K562 (cell line): Measurements from ENCODE around the gene RIT2. TPM values are rescaled to one million over a fixed set of nuclear protein-coding genes. Genes with fewer than 3 reads are reported as not detected.

Source experiments
- ATAC-seq: fragments of 200-7000 bp; cut with Tn5 transposase; 3 replicates; pipeline ENCODE4 v1.9.1; 2020; ENCODE audit warnings: moderate library complexity
- BruUV-seq: library from RNA; stranded (reverse); fragments of 400-500 nt; replicated peaks from 2 replicates; lab custom pipeline; 2021; lab: Mats Ljungman, UMichigan
- CTCF ChIA-PET: fragments of 300-600 bp; formaldehyde crosslinking; extraction: SDS; loops from one replicate; lab custom pipeline; 2021; ENCODE audit warnings: low intra/inter-chr PET ratio; lab: Yijun Ruan, JAX
- POLR2A ChIA-PET: fragments of 300-600, 350-650 bp; sonication (Branson Sonifier 250); formaldehyde crosslinking; extraction: SDS; loops from one replicate; lab custom pipeline; 2021; ENCODE audit warnings: antibody characterized with exemption, inconsistent platforms; lab: Yijun Ruan, JAX
- DNase-seq, 4 experiments: peaks; one replicate each; pipeline versions ENCODE4 v3.0.0 to v3.0.0-alpha.2; 2011 to 2018; ENCODE audit warnings: low spot score in 3 of 4, mixed read lengths in 3 of 4; ENCODE audit errors: extremely low read depth in 1 of 4
- FAIRE-seq: peaks from 2 replicates; lab custom pipeline; 2011; peaks lifted over from hg19 to GRCh38; lab: Jason Lieb, UNC
- H2AFZ ChIP-seq: 2 replicates; pipeline ENCODE4 v1.6.0; 2011; ENCODE audit warnings: low read depth, low read length, control low read depth, inconsistent platforms
- H3K27ac ChIP-seq: fragments of 200-600 bp; 3 replicates; pipeline ENCODE4 v1.8.0; 2011; ENCODE audit warnings: low read depth, mild to moderate bottlenecking, control low read depth, inconsistent platforms, low read length, moderate library complexity, mixed read lengths; ENCODE audit errors: extremely low read depth
- H3K27me3 ChIP-seq, 2 experiments: fragments of 300-600 bp in 1 of 2; 2 replicates in 1 of 2; 3 replicates in 1 of 2; pipeline versions ENCODE4 v1.6.0 to v1.8.0; 2011; ENCODE audit warnings: inconsistent platforms in 2 of 2, low read length in 2 of 2, mild to moderate bottlenecking in 1 of 2, mixed read lengths in 1 of 2, moderate library complexity in 1 of 2; ENCODE audit not compliant: control insufficient read depth in 2 of 2, insufficient read depth in 2 of 2
- H3K36me3 ChIP-seq: fragments of 300-600 bp; 3 replicates; pipeline ENCODE4 v1.8.0; 2011; ENCODE audit warnings: mild to moderate bottlenecking, low read length, inconsistent platforms; ENCODE audit not compliant: control insufficient read depth, insufficient read depth
- H3K4me1 ChIP-seq, 2 experiments: fragments of 200-600 bp in 1 of 2; replicated peaks in 1 of 2; 2 replicates in 1 of 2; 3 replicates in 1 of 2; pipeline versions ENCODE4 v1.5.1 to v1.8.0; 2011; ENCODE audit warnings: inconsistent platforms in 2 of 2, low read length in 2 of 2, mild to moderate bottlenecking in 1 of 2, mixed read lengths in 1 of 2, moderate library complexity in 1 of 2; ENCODE audit not compliant: control insufficient read depth in 2 of 2, insufficient read depth in 2 of 2
- H3K4me2 ChIP-seq: 2 replicates; pipeline ENCODE4 v1.6.1; 2011; ENCODE audit warnings: low read length, control low read depth, inconsistent platforms, mixed read lengths; ENCODE audit not compliant: insufficient read depth
- H3K4me3 ChIP-seq: fragments of 200-600 bp; sonication (generic), shearing (Covaris generic); 2 replicates; pipeline ENCODE4 v1.5.1; 2016; ENCODE audit warnings: control low read depth, inconsistent platforms
- H3K79me2 ChIP-seq: fragments of 200-600 bp; 3 replicates; pipeline ENCODE4 v1.8.0; 2011; ENCODE audit warnings: low read length, inconsistent platforms; ENCODE audit not compliant: control insufficient read depth, insufficient read depth
- H3K9ac ChIP-seq, 2 experiments: 2 replicates each; pipeline versions ENCODE4 v1.6.0 to v1.6.1; 2011; ENCODE audit warnings: low read depth in 2 of 2, low read length in 2 of 2, control low read depth in 1 of 2, inconsistent platforms in 1 of 2, mild to moderate bottlenecking in 1 of 2, mixed read lengths in 1 of 2; ENCODE audit not compliant: insufficient read depth in 1 of 2
- H3K9me1 ChIP-seq: one replicate; pipeline ENCODE4 v1.6.0; 2011; ENCODE audit warnings: inconsistent platforms, mild to moderate bottlenecking, low read length, moderate library complexity; ENCODE audit not compliant: control insufficient read depth, insufficient read depth
- H3K9me3 ChIP-seq: replicated peaks from 2 replicates; pipeline ENCODE4 v1.5.1; 2011; ENCODE audit warnings: low read depth, low read length, inconsistent platforms; ENCODE audit not compliant: control insufficient read depth, insufficient read depth
- H4K20me1 ChIP-seq: replicated peaks from 2 replicates; pipeline ENCODE4 v1.6.1; 2011; ENCODE audit warnings: low read length, inconsistent platforms, mixed read lengths; ENCODE audit not compliant: control insufficient read depth, insufficient read depth
- ETV5 ChIP-seq: sonication (generic); formaldehyde crosslinking; IDR thresholded peaks from 2 replicates; pipeline ENCODE4 v1.4.0; 2020; ENCODE audit warnings: low read depth, mild to moderate bottlenecking, missing genetic modification reagents
- GABPA ChIP-seq: fragments of 200-800 bp; sonication (Bioruptor generic); conservative IDR thresholded peaks from 2 replicates; pipeline ENCODE4 v1.6.1; 2016; ENCODE audit warnings: low read depth, missing genetic modification characterization, missing compliant biosample characterization
- PHTF2 ChIP-seq: fragments of 250-450 bp; sonication (Bioruptor Pico); IDR thresholded peaks from 2 replicates; pipeline ENCODE4 v1.5.0; 2021; ENCODE audit warnings: mild to moderate bottlenecking
- PPARD ChIP-seq: fragments of 250-450 bp; sonication (Bioruptor Pico); IDR thresholded peaks from 2 replicates; pipeline ENCODE4 v1.8.0; 2022; ENCODE audit warnings: inconsistent platforms, mild to moderate bottlenecking, moderate library complexity
- RHOXF2B ChIP-seq: fragments of 250-450 bp; sonication (Bioruptor Pico); conservative IDR thresholded peaks from 2 replicates; pipeline ENCODE4 v1.5.1; 2021
- TBP ChIP-seq: optimal IDR thresholded peaks from 2 replicates; pipeline ENCODE3; 2011; ENCODE audit warnings: low read depth, low read length, improper control_type of control experiment
- TOE1 ChIP-seq, 2 experiments: fragments of 450-650 bp in 1 of 2; sonication (generic) in 1 of 2; formaldehyde crosslinking in 1 of 2; IDR thresholded peaks; 2 replicates each; pipeline versions ENCODE4 v1.7.1 to v1.8.0; 2016 to 2022; ENCODE audit warnings: borderline replicate concordance in 2 of 2, mild to moderate bottlenecking in 2 of 2, antibody characterized with exemption in 1 of 2, inconsistent platforms in 1 of 2, low read depth in 1 of 2, missing genetic modification reagents in 1 of 2, moderate library complexity in 1 of 2
- ZBTB1 ChIP-seq: sonication (generic); formaldehyde crosslinking; IDR thresholded peaks from 2 replicates; pipeline ENCODE4 v1.8.1; 2023; ENCODE audit warnings: missing genetic modification reagents, low read depth, mild to moderate bottlenecking, borderline replicate concordance
- whole genome bisulfite sequencing: fragments of 100-300 bp; shearing (Covaris generic); methylation state at CpG from one replicate; pipeline ENCODE4 v1.1.6; 2016; ENCODE audit warnings: low coverage, mixed read lengths; ENCODE audit not compliant: insufficient coverage; ENCODE audit errors: missing lambda C conversion rate; 5-methylcytosine and 5-hydroxymethylcytosine counted together
- in situ Hi-C: fragments of 300-500 bp; cut with MboI; formaldehyde crosslinking; loops from 4 replicates; pipeline ENCODE4 v1.15.0; 2018; ENCODE audit warnings: inconsistent platforms, mixed read lengths
- intact Hi-C: fragments of 100-400 bp; cut with micrococcal nuclease; formaldehyde crosslinking; loops from 2 replicates; pipeline ENCODE4 v1.14.2; 2022
- polyA plus RNA-seq, 8 experiments: library from polyadenylated mRNA; depleted of rRNA in 4 of 8; stranded (reverse) in 5 of 8; unstranded in 3 of 8; fragments of >200 nt; fragmentation: Nextera tagmentation in 2 of 8; fragmentation: Illumina TruSeq in 1 of 8; extraction: Ambion mirVana in 2 of 8; extraction: Trizol in 1 of 8; gene quantifications; 2 replicates each; pipeline versions ENCODE4 v1.2.1 to v1.2.3, GENCODE V29; 2011 to 2014; ENCODE audit warnings: inconsistent platforms in 1 of 8, missing spikeins in 1 of 8
- total RNA-seq, 7 experiments: library from RNA; depleted of rRNA in 6 of 7; stranded (reverse); fragments of >200 nt in 6 of 7; fragmentation: Illumina TruSeq in 2 of 7; extraction: Trizol in 2 of 7; gene quantifications; 2 replicates each; pipeline versions ENCODE4 v1.2.1 to v1.2.3, GENCODE V29; 2011 to 2021; ENCODE audit warnings: low replicate concordance in 1 of 7

RIT2 gene
- total and polyA plus RNA-seq, 9 of the 15 experiments (the other 6 are each of a cell fraction or from before 2014, with no cell fraction given): not detected

DNA sequence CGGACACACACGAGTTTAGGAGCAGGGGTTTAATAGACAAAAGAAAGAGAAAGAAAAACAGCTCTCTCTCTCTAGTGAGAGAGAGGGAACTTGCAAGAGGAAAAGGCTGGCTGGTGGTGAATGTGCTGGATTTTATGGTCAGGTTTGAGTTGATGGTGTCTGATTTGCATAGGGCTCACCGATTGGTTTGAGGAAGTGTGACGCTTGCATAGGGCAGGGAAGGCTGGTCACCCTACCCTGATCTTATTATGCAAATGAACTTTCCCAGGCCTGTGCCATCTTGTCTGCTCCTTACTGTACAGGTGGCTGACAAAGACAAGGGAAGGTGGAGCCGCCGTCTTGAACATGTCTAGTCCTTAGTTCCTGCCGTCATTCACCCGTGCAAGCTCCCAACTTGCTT is 408.9 kb downstream of the RIT2 start (continued):
- TF ChIP-seq PPARD (no peak), TBP (no peak)

DNA sequence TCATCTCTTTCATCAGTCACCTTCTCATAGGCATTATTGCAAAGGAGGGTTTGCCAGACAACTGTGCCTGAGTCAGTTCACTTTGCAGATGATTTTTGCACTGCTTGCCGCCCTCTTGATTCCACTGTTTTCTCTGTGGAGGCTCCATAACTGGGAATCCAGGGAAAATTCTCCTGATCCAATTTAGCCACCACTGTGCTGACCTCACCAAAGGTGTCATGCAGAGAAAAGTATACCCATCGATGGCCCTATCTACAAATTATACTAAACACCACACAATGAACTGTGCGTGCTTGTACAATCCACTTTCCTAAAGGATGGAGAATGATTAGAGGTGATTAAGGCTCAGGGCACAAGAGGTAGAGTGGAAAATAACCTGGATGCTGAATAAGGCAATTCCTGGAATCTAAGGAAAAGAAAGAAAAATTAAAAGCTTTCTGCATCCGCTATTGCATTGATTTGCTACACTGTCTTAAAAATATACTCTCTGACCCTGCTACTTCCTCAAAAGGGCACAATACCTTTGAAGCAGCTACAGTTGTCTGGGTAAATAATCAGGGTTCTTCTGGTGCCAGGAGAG is 409.4 kb downstream of the RIT2 start:
- no peaks in the 10 kb centered on the region for H3K4me1 ChIP-seq
- no peak overlapping the region for H3K4me2 ChIP-seq
- H3K36me3 ChIP-seq: no peaks in the 10 kb centered on the region
- H3K9me1 ChIP-seq: no peaks in the 10 kb centered on the region
- H3K27ac ChIP-seq: no peak overlapping the region
- TF ChIP-seq ETV5: no peak
- no peak for TF ChIP-seq GABPA (tag)
- TF ChIP-seq PHTF2 (CRISPR knock-in tag): no peak
- no peak for TF ChIP-seq ZBTB1 (CRISPR knock-in tag)
- no peak for TF ChIP-seq RHOXF2B (CRISPR knock-in tag)
- no peak for TF ChIP-seq TOE1 (IDR thresholded peaks at IDR 0.05; ENCODE audit: borderline replicate concordance)
- no peak for TF ChIP-seq TOE1 (CRISPR knock-in tag; IDR thresholded peaks at IDR 0.05; ENCODE audit: borderline replicate concordance, low read depth)
- H3K27me3 ChIP-seq: no peaks in the 10 kb centered on the region
- FAIRE-seq: no peak
- WGBS: 6% methylated on average over 2 of the region's 4 CpGs
- intact Hi-C loops: no loop called here
- no peak overlapping the region for H3K9ac ChIP-seq
- no TSS peak for BruUV-seq
- no peak overlapping the region for H3K4me3 ChIP-seq
- ATAC-seq: no peak
- H4K20me1 ChIP-seq: no peaks in the 10 kb centered on the region
- ChIA-PET POLR2A (no interaction called here), CTCF (no interaction called here)
- H2AFZ ChIP-seq: no peak overlapping the region
- H3K79me2 ChIP-seq: no peaks in the 10 kb centered on the region
- DNase-seq: no peak
- no peaks in the 10 kb centered on the region for H3K9me3 ChIP-seq
- in situ Hi-C loops: no loop called here

Other genes with a start within 250 kb of the RIT2 start
- gene SYT4, start 161.8 kb upstream of the RIT2 start, total RNA-seq (2014; rRNA removed): not detected in 2 replicates
- gene SYT4, start 161.8 kb upstream of the RIT2 start, total RNA-seq (2014; rRNA removed; fragmentation: Illumina TruSeq; extraction: Trizol): not detected in 2 replicates
- gene SYT4, start 161.8 kb upstream of the RIT2 start, total RNA-seq (2015; rRNA removed; fragmentation: Illumina TruSeq; extraction: Trizol): not detected in 2 replicates
- not detected in 2 replicates for gene SYT4, start 161.8 kb upstream of the RIT2 start, total RNA-seq (2021)
- gene SYT4, start 161.8 kb upstream of the RIT2 start, polyA plus RNA-seq (2011; rRNA removed): not detected in 2 replicates
- gene SYT4, start 161.8 kb upstream of the RIT2 start, polyA plus RNA-seq (2014; fragmentation: Illumina TruSeq; extraction: Trizol): not detected in 2 replicates
- gene SYT4, start 161.8 kb upstream of the RIT2 start, polyA plus RNA-seq (2014; fragmentation: Nextera tagmentation; extraction: Ambion mirVana): not detected
- gene SYT4, start 161.8 kb upstream of the RIT2 start, polyA plus RNA-seq (2014; rRNA removed): not detected in 2 replicates